ENCODE data around the gene TFPI2.

TFPI2 gene

GRCh38 chr7:93860261-93860660 lies 30.3 kb downstream of the TFPI2 start:
- DNase-seq (ENCODE audit: low read depth in 4 of 4, low spot score in 1 of 4): no peak

DNA sequence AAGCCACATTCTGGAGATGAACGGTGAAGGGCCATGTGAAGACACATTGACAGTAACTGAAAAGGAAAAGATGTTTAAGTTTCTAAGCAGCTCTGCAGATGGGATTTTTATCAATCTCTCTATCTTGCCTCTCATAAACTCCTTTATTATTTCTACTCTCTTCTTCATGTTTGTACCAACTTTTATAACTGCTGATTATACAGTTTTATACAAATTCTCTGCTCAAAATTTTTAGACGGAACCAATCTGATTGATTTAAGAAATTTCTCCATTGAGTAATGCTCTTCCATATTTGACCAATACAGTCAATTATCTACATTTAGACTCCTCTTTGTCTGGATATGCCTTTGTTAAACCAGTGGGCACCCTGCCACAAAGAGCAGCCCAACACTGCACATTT lies 31.7 kb downstream of the TFPI2 start:
- no peak for DNase-seq (ENCODE audit: low read depth in 4 of 4, low spot score in 1 of 4)

- no peak for DNase-seq (ENCODE audit: low read depth in 4 of 4, low spot score in 1 of 4)
Measured at GRCh38 chr7:93856323-93856722, 34.2 kb downstream of the TFPI2 start.

GRCh38 chr7:93855797-93856196 lies 34.8 kb downstream of the TFPI2 start:
- DNase-seq (ENCODE audit: low read depth in 4 of 4, low spot score in 1 of 4): no peak

DNA sequence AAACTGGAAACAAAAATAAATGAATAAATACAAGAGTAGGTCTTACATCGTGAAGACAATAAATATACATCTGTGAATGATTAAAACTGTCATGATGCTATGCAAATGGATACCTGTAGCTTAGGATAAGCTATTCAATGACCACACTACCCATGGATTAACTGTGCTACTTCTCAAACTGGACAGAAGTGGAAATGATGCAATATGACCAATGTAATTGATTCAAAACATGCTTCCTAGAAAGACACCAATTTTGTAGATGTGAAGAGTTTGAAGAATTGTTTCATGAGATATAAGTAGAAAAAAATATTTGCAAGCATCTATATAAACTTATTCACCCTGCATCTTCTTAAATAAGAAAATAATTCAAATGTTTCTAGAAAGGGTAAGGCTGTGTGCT lies 36.1 kb downstream of the TFPI2 start:
- no peak for DNase-seq (ENCODE audit: low read depth in 4 of 4, low spot score in 1 of 4)

- DNase-seq (ENCODE audit: low read depth in 4 of 4, low spot score in 1 of 4): no peak
Measured at GRCh38 chr7:93851536-93851935, 39.0 kb downstream of the TFPI2 start.

GRCh38 chr7:93843260-93843659 lies 47.3 kb downstream of the TFPI2 start:
- DNase-seq (ENCODE audit: low read depth in 4 of 4, low spot score in 1 of 4): no peak

DNA sequence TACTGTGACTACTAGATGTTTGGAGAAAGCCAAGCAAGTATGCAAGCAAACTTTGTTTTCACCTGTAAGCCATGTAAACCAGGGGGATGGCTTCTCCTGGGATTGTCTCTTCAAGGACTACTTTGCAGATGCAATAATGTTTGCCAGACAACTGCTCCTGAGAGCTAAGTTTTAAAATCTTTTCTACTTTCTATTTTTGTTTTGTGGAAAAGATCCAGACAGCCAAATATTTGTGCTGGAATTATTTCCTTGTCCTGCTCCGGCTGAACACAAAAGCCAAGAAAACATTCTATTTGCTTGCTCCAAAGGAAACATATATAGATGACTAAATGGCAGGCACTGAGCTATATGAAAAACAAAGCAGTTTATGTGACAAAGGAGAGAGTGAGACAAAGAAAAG lies 51.6 kb downstream of the TFPI2 start:
- DNase-seq (ENCODE audit: low read depth in 4 of 4, low spot score in 1 of 4): no peak

DNA sequence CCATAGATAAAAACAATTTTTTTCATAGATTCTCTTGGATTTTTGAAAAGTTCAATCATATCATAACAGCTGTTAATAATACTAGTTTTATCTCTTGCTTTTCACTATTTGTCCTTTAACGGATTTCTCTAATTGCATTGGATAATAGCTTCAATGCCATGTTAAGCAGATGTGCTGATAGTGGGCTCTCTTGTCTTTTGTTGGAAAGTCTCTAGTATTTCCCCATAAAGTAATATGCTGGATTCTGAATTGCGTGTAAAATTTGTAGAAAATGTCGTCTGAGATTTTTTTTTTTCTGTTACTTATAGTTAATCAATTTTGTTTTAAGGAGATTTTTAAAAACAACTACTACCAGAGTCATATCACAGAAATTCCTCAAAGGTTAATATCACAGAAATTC lies 53.3 kb downstream of the TFPI2 start:
- no peak for DNase-seq (ENCODE audit: low read depth in 4 of 4, low spot score in 1 of 4)

DNA sequence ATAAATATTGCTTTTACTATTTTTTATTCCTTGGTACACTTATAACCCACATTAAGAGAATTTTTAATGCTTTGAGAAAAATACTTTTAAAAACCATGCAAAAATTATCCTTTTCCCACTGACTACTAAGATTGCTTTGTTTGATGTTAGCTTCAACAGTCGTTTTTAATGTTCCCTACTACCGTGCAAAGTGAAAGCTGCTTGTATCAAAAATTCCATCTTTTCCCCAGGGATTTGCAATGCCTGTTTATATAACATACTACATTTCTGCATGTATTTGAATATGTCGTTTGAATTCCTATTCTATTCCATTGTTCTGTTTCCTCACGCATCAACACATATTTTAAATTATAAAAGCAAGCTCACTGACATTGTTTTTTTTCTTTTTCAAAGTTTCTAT lies 54.4 kb downstream of the TFPI2 start:
- DNase-seq (ENCODE audit: low read depth in 4 of 4, low spot score in 1 of 4): no peak

DNA sequence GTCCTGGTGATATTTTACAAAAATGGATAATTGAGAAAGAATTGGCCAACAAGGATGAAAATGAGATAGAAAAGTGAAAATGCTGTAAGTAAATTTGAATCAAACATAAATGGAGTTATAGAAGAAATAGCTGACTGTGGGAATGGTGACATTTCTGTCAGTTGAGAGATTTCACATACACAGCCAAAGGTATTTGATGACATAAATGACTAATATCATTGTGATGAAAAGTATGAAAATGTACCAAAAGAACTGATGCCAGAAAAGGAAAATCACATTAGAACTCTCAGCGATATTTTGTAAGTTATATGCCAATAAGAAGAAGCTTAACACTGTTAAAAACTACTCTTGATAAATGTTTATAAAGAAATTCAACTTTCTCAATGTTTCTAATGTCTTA lies 54.9 kb downstream of the TFPI2 start:
- no peak for DNase-seq (ENCODE audit: low read depth in 4 of 4, low spot score in 1 of 4)

Measured in stimulated activated CD4-positive, alpha-beta T cell treated with anti-CD3 and anti-CD28 coated beads, Interleukin-1b, Interleukin-23, amount 100 ng/mL, for 24 hours (primary cell).